H9 (cell line): ENCODE results near the gene HCRTR1. TPM values are rescaled to one million over a fixed set of nuclear protein-coding genes. Genes with fewer than 3 reads are reported as not detected.

Experiments used
- DNase-seq: peaks from one replicate; pipeline ENCODE4 v3.0.0-alpha.2; 2017
- H2AFZ ChIP-seq: one replicate; pipeline ENCODE4 v1.6.1; 2013; ENCODE audit warnings: mild to moderate bottlenecking, low read length, control low read depth, moderate library complexity
- H2AK5ac ChIP-seq: 2 replicates; pipeline ENCODE4 v1.6.1; 2013; ENCODE audit warnings: low read length, control low read depth, mixed read lengths; ENCODE audit not compliant: insufficient read length
- H2BK120ac ChIP-seq: one replicate; pipeline ENCODE4 v1.6.1; 2013; ENCODE audit warnings: low read depth, mild to moderate bottlenecking, low read length, control low read depth, inconsistent platforms; ENCODE audit not compliant: poor library complexity, severe bottlenecking
- H2BK12ac ChIP-seq: 2 replicates; pipeline ENCODE4 v1.6.1; 2013; ENCODE audit warnings: low read length, control low read depth, mixed read lengths, low read depth; ENCODE audit not compliant: insufficient read length
- H2BK15ac ChIP-seq: 2 replicates; pipeline ENCODE4 v1.6.1; 2013; ENCODE audit warnings: low read depth, low read length, control low read depth
- H2BK20ac ChIP-seq: one replicate; pipeline ENCODE4 v1.6.1; 2013; ENCODE audit warnings: low read depth, mild to moderate bottlenecking, low read length, control low read depth, inconsistent platforms; ENCODE audit not compliant: poor library complexity, severe bottlenecking
- H2BK5ac ChIP-seq: 2 replicates; pipeline ENCODE4 v1.6.1; 2013; ENCODE audit warnings: low read length, control low read depth, mixed read lengths; ENCODE audit not compliant: insufficient read length
- H3K14ac ChIP-seq: 2 replicates; pipeline ENCODE4 v1.6.1; 2013; ENCODE audit warnings: low read length, control low read depth; ENCODE audit not compliant: insufficient read depth
- H3K18ac ChIP-seq: 2 replicates; pipeline ENCODE4 v1.6.1; 2013; ENCODE audit warnings: low read depth, mild to moderate bottlenecking, mixed read lengths, low read length, control low read depth; ENCODE audit not compliant: insufficient read length
- H3K23ac ChIP-seq: 2 replicates; pipeline ENCODE4 v1.6.1; 2013; ENCODE audit warnings: low read length, control low read depth, mixed read lengths, low read depth; ENCODE audit not compliant: insufficient read length
- H3K23me2 ChIP-seq: 2 replicates; pipeline ENCODE4 v1.6.1; 2013; ENCODE audit warnings: low read depth, mild to moderate bottlenecking, mixed read lengths, low read length, control low read depth; ENCODE audit not compliant: insufficient read length, poor library complexity, severe bottlenecking
- H3K27ac ChIP-seq: 2 replicates; pipeline ENCODE4 v1.5.1; 2013; ENCODE audit warnings: low read length, control low read depth, mixed read lengths, low read depth; ENCODE audit not compliant: insufficient read length
- H3K27me3 ChIP-seq: 2 replicates; pipeline ENCODE4 v1.6.1; 2013; ENCODE audit warnings: low read length, control low read depth, inconsistent platforms; ENCODE audit not compliant: insufficient read depth
- H3K4ac ChIP-seq: 2 replicates; pipeline ENCODE4 v1.6.1; 2013; ENCODE audit warnings: low read depth, mild to moderate bottlenecking, control low read depth, inconsistent platforms, low read length, moderate library complexity
- H3K4me1 ChIP-seq: 2 replicates; pipeline ENCODE4 v1.6.1; 2013; ENCODE audit warnings: low read length, control low read depth, inconsistent platforms; ENCODE audit not compliant: insufficient read depth
- H3K4me2 ChIP-seq: 2 replicates; pipeline ENCODE4 v1.6.1; 2013; ENCODE audit warnings: low read length, control low read depth, mixed read lengths; ENCODE audit not compliant: insufficient read length, insufficient read depth
- H3K56ac ChIP-seq: 2 replicates; pipeline ENCODE4 v1.6.1; 2013; ENCODE audit warnings: low read depth, mild to moderate bottlenecking, mixed read lengths, low read length, control low read depth; ENCODE audit not compliant: insufficient read length
- H3K79me1 ChIP-seq: 2 replicates; pipeline ENCODE4 v1.6.1; 2013; ENCODE audit warnings: low read depth, mild to moderate bottlenecking, moderate library complexity, low read length, control low read depth, inconsistent platforms; ENCODE audit not compliant: insufficient read depth, poor library complexity, severe bottlenecking
- H3K79me2 ChIP-seq: 2 replicates; pipeline ENCODE4 v1.6.1; 2013; ENCODE audit warnings: low read length, control low read depth, inconsistent platforms; ENCODE audit not compliant: insufficient read depth
- H3K9ac ChIP-seq: 2 replicates; pipeline ENCODE4 v1.6.1; 2013; ENCODE audit warnings: low read length, control low read depth, mixed read lengths; ENCODE audit not compliant: insufficient read length; ENCODE audit errors: extremely low read depth
- H3K9me3 ChIP-seq: one replicate; pipeline ENCODE4 v1.6.1; 2013; ENCODE audit warnings: low read depth, low read length, inconsistent platforms; ENCODE audit not compliant: control insufficient read depth
- H3T11ph ChIP-seq: one replicate; pipeline ENCODE4 v1.6.1; 2013; ENCODE audit warnings: mild to moderate bottlenecking, low read length, control low read depth, inconsistent platforms
- H4K20me1 ChIP-seq: one replicate; pipeline ENCODE4 v1.6.1; 2013; ENCODE audit not compliant: control insufficient read depth, insufficient read length, insufficient read depth
- H4K5ac ChIP-seq: 2 replicates; pipeline ENCODE4 v1.6.1; 2013; ENCODE audit warnings: low read depth, mild to moderate bottlenecking, mixed read lengths, low read length, control low read depth; ENCODE audit not compliant: insufficient read length
- H4K8ac ChIP-seq: replicated peaks from 2 replicates; pipeline ENCODE4 v1.6.1; 2013; ENCODE audit warnings: low read length, control low read depth, mixed read lengths, low read depth; ENCODE audit not compliant: insufficient read length
- H4K91ac ChIP-seq: 2 replicates; pipeline ENCODE4 v1.6.1; 2013; ENCODE audit warnings: low read depth, mild to moderate bottlenecking, moderate library complexity, mixed read lengths, low read length, control low read depth; ENCODE audit not compliant: insufficient read length
- H3K27ac Mint-ChIP-seq, 3 experiments: 2 replicates in 2 of 3; 3 replicates in 1 of 3; pipeline ENCODE4 v1.8.0; 2020 to 2021; ENCODE audit warnings: mixed read lengths in 3 of 3, mild to moderate bottlenecking in 1 of 3, moderate library complexity in 1 of 3
- H3K27me3 Mint-ChIP-seq: 2 replicates; pipeline ENCODE4 v1.8.0; 2021; ENCODE audit warnings: low read depth, mild to moderate bottlenecking, moderate library complexity, mixed read lengths
- H3K36me3 Mint-ChIP-seq, 3 experiments: 2 replicates in 2 of 3; 3 replicates in 1 of 3; pipeline ENCODE4 v1.8.0; 2020 to 2021; ENCODE audit warnings: low read depth in 3 of 3, mixed read lengths in 3 of 3; ENCODE audit not compliant: insufficient read depth in 1 of 3
- H3K4me1 Mint-ChIP-seq, 2 experiments: 2 replicates each; pipeline ENCODE4 v1.8.0; 2020; ENCODE audit warnings: mixed read lengths in 2 of 2
- H3K4me3 Mint-ChIP-seq, 2 experiments: 2 replicates in 1 of 2; 3 replicates in 1 of 2; pipeline ENCODE4 v1.8.0; 2020 to 2021; ENCODE audit warnings: mild to moderate bottlenecking in 2 of 2, mixed read lengths in 2 of 2, moderate library complexity in 1 of 2
- H3K9me3 Mint-ChIP-seq, 2 experiments: 2 replicates in 1 of 2; 3 replicates in 1 of 2; pipeline ENCODE4 v1.8.0; 2020; ENCODE audit warnings: mild to moderate bottlenecking in 2 of 2, mixed read lengths in 2 of 2, moderate library complexity in 1 of 2
- CTCF ChIP-seq: fragments of 200-600 bp; sonication (generic); conservative IDR thresholded peaks from 3 replicates; pipeline ENCODE4 v1.8.0; 2021; ENCODE audit warnings: antibody characterized with exemption, mild to moderate bottlenecking
- WGBS: extraction: QIAGEN DNeasy Blood & Tissue Kit; methylation state at CpG from one replicate; pipeline ENCODE4 v1.1.7; 2013; ENCODE audit warnings: missing lambda C conversion rate, low lambda C conversion rate, mixed read lengths; ENCODE audit not compliant: insufficient read length; ENCODE audit errors: extremely low coverage; 5-methylcytosine and 5-hydroxymethylcytosine counted together
- total RNA-seq: library from RNA; stranded (reverse); gene quantifications from 2 replicates; pipeline ENCODE4 v1.2.1, GENCODE V29; 2021

Gene HCRTR1
- total RNA-seq, 1 experiment from 2014 or later = not detected

DNA sequence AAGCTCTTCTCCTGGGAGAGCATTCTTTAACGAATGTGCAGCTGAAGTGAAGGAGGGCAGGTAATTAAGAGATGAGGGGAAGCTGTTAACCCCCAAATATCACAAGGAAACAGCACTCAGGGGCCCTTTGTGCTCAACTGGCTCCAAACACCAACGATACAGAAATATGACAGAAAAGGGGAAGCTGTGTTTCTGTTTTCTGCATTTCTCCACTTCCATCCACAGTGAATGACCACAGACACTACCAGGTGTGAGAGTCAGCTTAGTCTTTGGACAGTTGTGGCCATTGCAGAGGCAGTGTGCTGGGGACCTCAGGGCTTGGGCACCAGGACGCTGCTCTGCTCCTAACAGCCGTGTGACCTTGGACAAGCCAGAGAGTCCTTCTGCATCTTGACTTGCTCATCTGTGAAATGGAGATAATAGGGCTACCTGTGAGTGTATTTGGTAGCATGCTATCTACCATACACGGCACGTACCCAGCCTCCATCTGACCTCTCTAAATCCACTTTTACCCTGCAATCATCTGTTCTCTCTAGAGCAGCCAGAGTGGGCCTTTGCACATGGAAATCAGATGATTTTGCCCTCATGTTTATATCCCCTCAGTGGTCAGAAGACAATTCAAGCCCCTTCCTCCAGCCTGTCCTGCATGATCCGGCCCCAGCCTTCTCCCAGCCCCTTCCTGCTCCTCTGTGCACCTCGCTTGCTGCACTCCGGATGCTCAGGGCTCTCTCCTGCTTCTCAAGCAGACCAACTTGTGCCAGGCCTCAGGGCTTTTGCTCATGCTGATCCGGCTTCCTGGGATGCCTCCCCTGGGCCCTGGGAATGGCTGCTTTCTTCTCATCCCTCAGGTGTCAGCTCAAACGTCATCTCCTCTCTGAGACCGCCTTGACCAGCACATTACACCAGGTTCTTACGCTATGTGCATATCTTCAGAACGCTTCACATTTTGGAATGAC is 45.9 kb upstream of the HCRTR1 start:
- H4K91ac ChIP-seq = no peak overlapping the region
- peaks cover 9% of the 10 kb centered on the region for H3K27me3 Mint-ChIP-seq
- no peak overlapping the region for H3K9ac ChIP-seq
- no peak overlapping the region for H3K4ac ChIP-seq
- no peak for DNase-seq
- H3K4me2 ChIP-seq = no peak overlapping the region
- no peaks in the 10 kb centered on the region for H3K9me3 ChIP-seq
- no peak overlapping the region for H2BK5ac ChIP-seq
- H2BK15ac ChIP-seq = no peak overlapping the region
- no CpG with 5 or more reads among the region's 14 CpGs for WGBS
- no peaks in the 10 kb centered on the region for H3K4me1 ChIP-seq
- no peaks in the 10 kb centered on the region for H3K79me1 ChIP-seq
- H3K4me1 Mint-ChIP-seq = peaks cover 16 to 29% of the 10 kb centered on the region in 2 experiments
- H3K36me3 Mint-ChIP-seq = no peaks in the 10 kb centered on the region
- H3K27me3 ChIP-seq = no peaks in the 10 kb centered on the region
- H3K4me3 Mint-ChIP-seq = no peak overlapping the region
- no peak overlapping the region for H3K23ac ChIP-seq
- H4K20me1 ChIP-seq = no peaks in the 10 kb centered on the region
- no peak for TF ChIP-seq CTCF
- no peak overlapping the region for H2BK12ac ChIP-seq
- H3K18ac ChIP-seq = no peak overlapping the region
- H3K14ac ChIP-seq = no peak overlapping the region; the same call in 1 of the 2 replicates
- H2BK20ac ChIP-seq = no peak overlapping the region
- no peaks in the 10 kb centered on the region for H3K79me2 ChIP-seq
- no peak overlapping the region for H3T11ph ChIP-seq
- no peak overlapping the region for H2AK5ac ChIP-seq
- H2BK120ac ChIP-seq = no peak overlapping the region
- H3K56ac ChIP-seq = no peak overlapping the region
- H4K5ac ChIP-seq = no peak overlapping the region
- H4K8ac ChIP-seq = no peak overlapping the region
- H3K27ac ChIP-seq = no peak overlapping the region
- no peak overlapping the region for H3K27ac Mint-ChIP-seq
- no peaks in the 10 kb centered on the region for H3K23me2 ChIP-seq
- no peaks in the 10 kb centered on the region; a peak in 1 of 5 replicates for H3K9me3 Mint-ChIP-seq
- no peak overlapping the region for H2AFZ ChIP-seq
